ENCODE data around the gene COTL1.
"Not testable (repeated sequence)": the region's sequence is repeated elsewhere in the genome, so short reads cannot be mapped to it uniquely, and the experiment has no call there.

Gene COTL1

DNA sequence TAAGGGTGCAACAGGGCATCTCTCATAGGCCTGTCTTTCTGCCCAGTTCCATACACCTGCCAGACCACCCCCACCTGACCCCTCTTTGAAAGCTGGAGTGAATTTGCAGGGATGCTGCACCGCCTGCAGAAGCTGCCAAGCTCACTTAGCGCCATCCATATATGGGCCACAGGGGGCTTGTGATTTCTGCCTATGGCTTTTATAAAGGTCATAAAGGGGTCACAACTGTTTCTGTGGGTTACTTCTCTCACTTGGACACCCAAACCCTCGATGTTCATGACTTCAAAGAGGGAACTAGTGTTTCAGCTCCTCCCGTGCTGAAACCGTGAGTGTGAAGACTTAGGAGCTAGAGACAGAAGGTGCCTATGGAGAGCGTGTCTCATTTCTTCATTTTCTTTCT is 89.6 kb downstream of the COTL1 start:
- no peak for DNase-seq (ENCODE audit: low spot score)

DNA sequence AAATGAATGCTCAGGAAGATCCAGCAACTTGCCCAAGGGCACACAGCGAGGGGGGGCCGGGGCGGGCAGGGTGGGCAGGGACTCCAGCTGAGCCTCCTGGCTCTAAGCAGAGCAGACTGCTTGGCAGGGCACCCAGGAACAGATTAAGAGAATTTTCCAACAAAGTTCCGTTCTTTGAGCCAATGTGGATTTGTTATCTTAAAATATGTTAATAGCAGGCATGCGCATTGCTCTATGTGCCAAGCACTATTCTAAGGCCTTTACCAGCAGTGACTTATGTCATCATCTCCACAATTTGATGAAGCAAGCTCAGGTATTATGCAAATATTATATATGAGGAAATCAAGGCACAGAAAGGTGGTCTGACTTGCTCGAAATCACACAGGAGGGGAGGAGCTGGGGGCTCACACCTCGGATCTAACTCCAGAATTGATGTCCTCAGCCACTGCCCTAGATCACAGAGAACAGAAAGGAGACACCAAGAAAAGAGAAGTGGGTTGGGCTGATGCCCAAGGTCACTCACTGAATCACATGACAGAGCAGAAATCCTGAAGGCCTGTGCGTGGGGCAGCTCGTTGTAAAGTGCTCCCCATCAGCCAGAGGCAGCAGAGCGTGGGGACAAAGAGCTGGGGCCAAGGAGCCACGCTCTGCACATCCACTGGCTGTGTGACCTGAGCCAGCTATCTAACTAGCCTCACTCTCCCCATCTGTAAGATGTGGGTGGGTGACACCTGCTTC is 90.2 kb downstream of the COTL1 start:
- DNase-seq (ENCODE audit: low spot score) = peak; percentile 45

DNA sequence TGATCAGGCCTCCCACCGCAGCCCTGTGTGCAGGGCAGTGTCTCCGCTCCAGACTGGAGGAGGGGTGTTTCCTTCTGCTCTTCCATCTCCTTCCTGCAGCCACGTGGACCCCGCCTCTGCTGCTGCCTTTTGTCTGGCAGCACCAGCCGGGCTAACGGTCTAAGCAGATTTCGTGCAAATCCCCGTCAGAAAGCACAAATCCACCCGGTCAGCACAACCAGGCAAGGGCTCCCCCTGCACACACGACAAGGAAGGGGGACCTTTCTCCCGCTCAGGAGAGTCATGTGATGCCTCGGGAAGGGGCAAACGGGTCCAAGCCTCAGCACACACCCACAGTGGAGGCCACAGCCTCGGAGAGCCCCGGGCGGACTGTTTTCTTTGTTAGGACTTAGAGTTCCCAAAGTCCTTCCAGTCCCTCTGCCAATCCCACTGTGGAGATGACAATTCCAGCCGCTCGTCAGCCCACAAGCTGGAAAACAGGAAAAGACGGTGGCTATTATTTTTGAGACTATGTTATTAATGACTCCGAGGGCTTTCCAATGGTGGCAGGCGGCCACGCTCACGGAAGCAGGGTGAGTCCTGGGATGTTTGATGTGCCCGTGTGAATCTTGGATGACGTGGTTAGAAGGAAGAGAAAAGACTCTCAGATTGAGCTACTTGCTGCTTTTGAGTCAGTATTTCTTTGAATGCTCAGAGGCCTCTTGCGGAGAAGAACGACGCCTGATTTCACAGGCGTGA is 90.9 kb downstream of the COTL1 start:
- peak; percentile 16 for DNase-seq (ENCODE audit: low spot score)

DNA sequence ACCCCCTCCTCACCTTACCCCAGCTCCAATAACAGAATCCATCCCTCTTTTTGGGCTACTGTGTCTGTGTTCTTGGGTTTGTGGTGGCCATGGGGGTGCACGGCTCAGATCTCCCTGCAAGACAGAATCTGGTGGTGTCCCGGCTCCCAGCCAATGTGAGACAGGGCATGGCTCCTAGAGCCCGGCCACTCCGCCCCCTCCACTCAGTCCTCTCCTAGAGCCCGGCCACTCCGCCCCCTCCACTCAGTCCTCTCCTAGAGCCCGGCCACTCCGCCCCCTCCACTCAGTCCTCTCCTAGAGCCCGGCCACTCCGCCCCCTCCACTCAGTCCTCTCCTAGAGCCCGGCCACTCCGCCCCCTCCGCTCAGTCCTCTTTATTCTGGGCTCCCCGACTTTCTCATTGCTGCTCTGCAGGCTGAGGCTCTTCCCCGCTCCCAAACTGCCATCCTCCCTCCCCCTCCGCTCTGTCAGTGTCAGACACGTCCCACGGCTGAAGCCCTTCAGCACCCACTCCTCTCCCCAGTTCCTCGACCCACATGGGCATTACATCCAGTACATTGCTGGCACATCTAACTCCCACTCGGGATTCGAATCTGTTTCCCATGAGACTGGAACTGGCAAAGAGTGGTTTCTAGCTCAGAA is 92.8 kb downstream of the COTL1 start:
- DNase-seq (ENCODE audit: low spot score) = not testable (repeated sequence)

DNA sequence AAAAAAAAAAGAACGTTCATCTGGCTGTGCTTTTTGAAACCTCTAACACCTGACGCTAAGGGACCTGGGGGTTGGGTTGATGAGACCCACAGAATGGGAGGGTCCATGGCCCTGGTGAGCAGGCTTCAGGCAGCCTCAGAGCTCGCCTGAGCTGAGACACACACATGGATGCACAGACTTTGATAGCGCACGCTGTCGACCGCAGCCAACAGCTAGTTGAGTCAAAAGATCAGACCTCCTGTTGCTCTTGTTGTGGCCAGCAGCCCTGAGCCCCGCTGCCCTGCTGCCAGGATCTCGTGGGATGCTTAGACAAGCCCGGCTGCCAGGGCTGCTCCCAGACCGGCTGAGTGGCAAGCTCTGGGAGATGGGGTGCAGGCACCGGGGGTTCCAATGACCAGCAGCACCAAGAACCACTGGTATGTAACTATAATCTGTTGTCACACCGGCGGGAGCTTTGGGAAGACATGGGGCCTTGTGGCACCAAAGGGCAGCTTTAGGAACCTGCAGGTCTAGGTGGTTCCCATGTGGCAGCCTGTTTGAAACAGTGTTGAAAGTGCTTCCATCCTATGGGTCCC is 93.4 kb downstream of the COTL1 start:
- no peak for DNase-seq (ENCODE audit: low spot score)

DNA sequence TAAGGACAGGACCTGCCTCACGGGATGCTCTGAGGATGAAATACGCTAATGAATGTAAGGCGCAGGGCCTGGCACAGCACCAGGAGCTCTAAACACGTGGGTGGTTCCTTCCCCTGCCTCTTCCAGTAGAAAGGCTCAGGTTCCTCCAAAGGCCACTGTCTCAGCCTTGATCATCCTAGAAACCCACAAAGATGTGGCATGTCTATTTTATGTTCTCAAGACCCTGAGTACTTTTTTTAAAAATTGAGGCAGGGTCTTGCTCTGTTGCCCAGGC is 96.4 kb downstream of the COTL1 start:
- no peak for DNase-seq (ENCODE audit: low spot score)

DNA sequence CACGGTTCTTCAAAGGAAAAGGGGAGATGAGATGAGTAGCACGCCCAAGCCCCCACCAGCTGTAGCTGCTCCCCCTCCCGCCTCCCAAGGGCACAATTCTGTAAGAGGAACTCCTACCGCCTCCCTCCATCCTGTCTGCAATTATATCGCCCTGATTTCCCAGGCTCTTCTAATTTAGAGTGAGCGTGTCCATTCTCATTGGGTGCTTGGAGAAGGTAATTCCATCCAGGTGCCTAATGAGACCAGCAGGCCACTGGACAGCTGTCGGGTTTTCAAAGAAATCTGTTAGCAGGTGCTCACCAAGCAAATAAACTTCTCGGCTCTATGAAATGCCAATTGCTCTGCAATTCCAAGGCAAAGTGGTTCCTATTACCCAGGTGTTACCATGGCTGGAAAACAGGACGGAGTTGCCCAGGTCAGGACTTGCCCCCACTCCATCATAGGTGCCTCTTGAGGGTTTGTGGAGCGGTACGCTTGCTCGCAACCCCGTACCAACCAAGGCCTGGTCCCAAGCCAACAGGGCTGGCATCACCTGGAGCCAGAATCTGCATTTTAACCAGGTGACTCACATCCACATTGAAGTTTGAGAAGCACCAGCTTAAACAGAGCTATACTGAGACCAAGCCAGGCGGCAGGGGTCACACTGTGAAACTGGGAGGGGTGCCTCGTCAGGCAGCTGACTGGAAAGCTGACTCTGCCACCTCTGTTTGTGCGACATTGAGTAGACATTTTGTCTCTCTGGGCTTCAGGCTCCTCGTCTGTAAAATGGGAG is 97.0 kb downstream of the COTL1 start:
- no peak for DNase-seq (ENCODE audit: low spot score)

DNA sequence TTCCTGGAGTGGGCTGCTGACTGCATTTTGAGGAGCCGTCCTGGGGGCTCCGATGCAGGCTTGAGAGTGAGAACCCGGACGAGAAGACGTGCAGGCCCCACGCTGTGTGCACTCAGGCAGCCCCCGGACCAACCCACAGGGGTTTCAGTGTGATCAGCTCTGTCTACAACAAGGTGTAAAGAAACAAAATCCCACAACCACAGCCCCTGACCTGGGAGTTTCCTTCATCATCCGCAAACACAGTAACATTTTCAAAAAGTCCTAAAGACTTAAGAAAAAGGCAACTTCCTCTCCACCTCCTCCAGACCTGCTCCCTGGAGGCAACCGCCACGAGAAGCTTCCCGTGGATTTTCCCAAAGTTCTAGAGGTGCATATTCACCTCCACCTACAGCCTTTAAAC is 98.0 kb downstream of the COTL1 start:
- DNase-seq (ENCODE audit: low spot score) = no peak

DNA sequence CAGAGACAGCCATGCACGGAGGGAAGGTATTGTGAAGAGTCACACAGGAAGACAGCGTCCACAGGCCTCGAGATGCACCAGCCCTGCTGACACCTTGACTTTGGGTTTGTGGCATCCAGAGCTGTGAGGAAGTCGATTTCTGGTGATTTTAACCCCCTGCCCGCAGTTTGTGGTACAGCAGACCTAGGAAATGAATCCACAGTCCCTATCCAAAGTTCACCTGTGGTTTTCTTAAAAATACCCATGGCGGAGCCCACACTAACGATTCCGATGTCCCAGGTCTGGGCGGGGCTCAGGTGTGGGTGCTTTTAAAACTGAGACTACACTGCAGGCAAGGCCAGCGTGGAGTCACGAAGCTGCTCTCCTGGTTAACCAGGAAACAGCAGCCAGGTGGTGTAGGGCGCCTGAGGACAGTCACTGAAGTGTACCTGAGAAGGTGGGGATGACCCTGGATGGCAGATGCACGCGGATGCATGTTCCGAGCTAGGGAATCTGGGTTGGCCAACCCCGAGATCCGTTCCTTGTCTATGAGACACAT is 99.0 kb downstream of the COTL1 start:
- DNase-seq (ENCODE audit: low spot score) = no peak

DNA sequence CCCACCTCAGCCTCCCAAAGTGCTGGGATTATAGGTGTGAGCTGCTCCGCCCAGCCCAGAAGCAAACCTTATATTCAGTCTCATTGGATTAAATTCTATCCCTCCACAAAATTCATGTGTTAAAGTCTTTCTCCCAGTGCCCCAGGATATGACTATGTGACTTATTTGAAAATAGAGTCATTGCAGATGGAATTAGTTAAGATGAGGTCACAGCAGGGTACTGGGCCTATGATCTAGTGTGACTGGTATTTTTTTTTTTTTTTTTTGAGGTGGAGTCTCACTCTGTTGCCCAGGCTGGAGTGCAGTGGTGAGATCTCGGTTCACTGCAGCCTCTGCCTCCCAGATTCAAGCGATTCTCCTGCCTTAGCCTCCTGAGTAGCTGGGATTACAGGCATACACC is 99.7 kb downstream of the COTL1 start:
- DNase-seq (ENCODE audit: low spot score) = not testable (repeated sequence)

DNA sequence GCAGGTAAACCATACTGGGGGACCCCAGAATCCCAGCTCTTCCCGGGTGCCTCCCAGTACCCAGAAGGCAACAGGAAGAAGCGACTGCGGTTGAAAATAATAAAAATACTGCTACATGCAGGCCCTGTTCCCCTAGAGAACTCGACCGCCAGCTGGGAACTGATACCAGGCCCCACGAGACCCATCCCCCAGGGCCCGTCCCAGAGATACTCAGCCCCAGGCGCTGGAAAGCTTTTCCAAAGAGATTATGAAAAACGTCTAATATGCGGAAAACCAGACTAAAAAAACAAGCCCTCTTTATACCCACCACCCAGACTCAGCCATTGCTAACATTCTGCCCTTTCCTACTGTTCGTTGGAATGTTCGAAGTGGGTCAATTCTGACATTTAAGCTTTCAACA is 100.5 kb downstream of the COTL1 start:
- DNase-seq (ENCODE audit: low spot score) = no peak

Measured in pons (tissue), 1 donor.